Measurements from ENCODE around the gene COBL.

DNA sequence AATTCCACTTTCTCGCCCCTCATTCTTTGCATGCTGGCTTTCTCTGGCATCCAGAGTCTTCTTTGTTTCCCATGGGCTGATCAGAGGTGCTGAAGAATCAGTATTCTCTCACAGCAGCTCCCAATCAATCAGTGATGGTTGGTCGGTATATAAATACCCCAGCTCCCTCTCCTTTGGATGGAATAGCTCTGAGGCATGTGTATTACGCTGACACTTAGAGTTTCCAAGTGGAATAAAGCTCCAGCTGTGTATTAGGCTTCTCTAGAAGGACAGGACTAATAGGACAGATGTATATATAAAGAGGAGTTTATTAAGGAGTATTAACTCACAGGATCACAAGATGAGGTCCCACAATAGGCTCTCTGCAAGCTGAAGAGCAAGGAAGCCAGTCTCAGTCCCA lies 315.7 kb downstream of the COBL start:
- TF ChIP-seq, protein P1, sequence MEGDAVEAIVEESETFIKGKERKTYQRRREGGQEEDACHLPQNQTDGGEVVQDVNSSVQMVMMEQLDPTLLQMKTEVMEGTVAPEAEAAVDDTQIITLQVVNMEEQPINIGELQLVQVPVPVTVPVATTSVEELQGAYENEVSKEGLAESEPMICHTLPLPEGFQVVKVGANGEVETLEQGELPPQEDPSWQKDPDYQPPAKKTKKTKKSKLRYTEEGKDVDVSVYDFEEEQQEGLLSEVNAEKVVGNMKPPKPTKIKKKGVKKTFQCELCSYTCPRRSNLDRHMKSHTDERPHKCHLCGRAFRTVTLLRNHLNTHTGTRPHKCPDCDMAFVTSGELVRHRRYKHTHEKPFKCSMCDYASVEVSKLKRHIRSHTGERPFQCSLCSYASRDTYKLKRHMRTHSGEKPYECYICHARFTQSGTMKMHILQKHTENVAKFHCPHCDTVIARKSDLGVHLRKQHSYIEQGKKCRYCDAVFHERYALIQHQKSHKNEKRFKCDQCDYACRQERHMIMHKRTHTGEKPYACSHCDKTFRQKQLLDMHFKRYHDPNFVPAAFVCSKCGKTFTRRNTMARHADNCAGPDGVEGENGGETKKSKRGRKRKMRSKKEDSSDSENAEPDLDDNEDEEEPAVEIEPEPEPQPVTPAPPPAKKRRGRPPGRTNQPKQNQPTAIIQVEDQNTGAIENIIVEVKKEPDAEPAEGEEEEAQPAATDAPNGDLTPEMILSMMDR (conservative IDR thresholded peaks at IDR 0.05; ENCODE audit: low read depth, low read length): no peak
- no peak for TF ChIP-seq CEBPB (IDR thresholded peaks at IDR 0.05; ENCODE audit: low read depth, low read length)

Data from IMR-90 (cell line).